SK-N-MC (cell line): ENCODE results near the gene AGMO.

Source experiments
- EZH2 ChIP-seq: fragments of 200-600 bp; sonication (generic); IDR thresholded peaks from one replicate; pipeline ENCODE4 v1.6.1; 2017; ENCODE audit warnings: antibody characterized with exemption
- FOXP2 ChIP-seq: optimal IDR thresholded peaks from 2 replicates; pipeline ENCODE3; 2011; ENCODE audit warnings: mild to moderate bottlenecking, moderate library complexity; ENCODE audit not compliant: insufficient read depth; ENCODE audit errors: extremely low read length, control extremely low read depth
- POLR2AphosphoS5 ChIP-seq: IDR thresholded peaks from 2 replicates; pipeline ENCODE4 v1.6.1; 2012; ENCODE audit warnings: mild to moderate bottlenecking, low read depth, low read length, borderline replicate concordance

- no peak for TF ChIP-seq EZH2
- TF ChIP-seq POLR2AphosphoS5 = no peak
- TF ChIP-seq FOXP2 = no peak
Measured at GRCh38 chr7:15248514-15248913, 313.3 kb downstream of the AGMO start.
